ENCODE measurements around the gene OR52N1.

OR52N1 gene

GRCh38 chr11:5791165-5791564 is at the start of gene OR52N1:
Gene OR52N1, minus strand, starts transcription at chr11:5791265. Its CDS starts 2,449 bp downstream, at chr11:5788816.
- TF ChIP-seq CTCF (conservative IDR thresholded peaks at IDR 0.05) = no peak
- H3K27ac ChIP-seq = no peak within 1 kb of the TSS

- TF ChIP-seq CTCF (conservative IDR thresholded peaks at IDR 0.05) = no peak
- no peak overlapping the region for H3K27ac ChIP-seq
Measured at GRCh38 chr11:5837695-5838094, 46.6 kb upstream of the OR52N1 start.

GRCh38 chr11:5833446-5833845 is 42.4 kb upstream of the OR52N1 start:
- H3K27ac ChIP-seq = no peak overlapping the region
- no peak for TF ChIP-seq CTCF (conservative IDR thresholded peaks at IDR 0.05)

- H3K27ac ChIP-seq = no peak overlapping the region
- TF ChIP-seq CTCF (conservative IDR thresholded peaks at IDR 0.05) = no peak
Measured at GRCh38 chr11:5831196-5831829, 40.2 kb upstream of the OR52N1 start.

- no peak for TF ChIP-seq CTCF (conservative IDR thresholded peaks at IDR 0.05)
- H3K27ac ChIP-seq = no peak overlapping the region
Measured at GRCh38 chr11:5818245-5818886, 27.3 kb upstream of the OR52N1 start.

GRCh38 chr11:5815534-5815933 is 24.5 kb upstream of the OR52N1 start:
- no peak for TF ChIP-seq CTCF (conservative IDR thresholded peaks at IDR 0.05)
- no peak overlapping the region for H3K27ac ChIP-seq

- no peak for TF ChIP-seq CTCF (conservative IDR thresholded peaks at IDR 0.05)
- no peak overlapping the region for H3K27ac ChIP-seq
Measured at GRCh38 chr11:5809905-5810795, 19.1 kb upstream of the OR52N1 start.

Measured in VCaP (cell line).